Smooth muscle cell (in vitro differentiated cells): ENCODE measurements around the gene ATP5PO. TPM values are rescaled to one million over a fixed set of nuclear protein-coding genes. Genes with fewer than 3 reads are reported as not detected.
"Not testable (repeated sequence)": the region's sequence is repeated elsewhere in the genome, so short reads cannot be mapped to it uniquely, and the experiment has no call there.

Experiments used
- DNase-seq: peaks from one replicate; lab custom pipeline; 2025; ENCODE audit not compliant: unreplicated experiment; lab: John Stamatoyannopoulos, UW
- H2AFZ ChIP-seq: fragments of 200-600 bp; sonication (generic); 2 replicates; pipeline ENCODE4 v1.6.0; 2016; ENCODE audit warnings: antibody characterized with exemption, low read depth, mild to moderate bottlenecking
- H3F3A ChIP-seq: fragments of 200-600 bp; sonication (generic); 2 replicates; pipeline ENCODE4 v1.6.0; 2017; ENCODE audit warnings: antibody characterized with exemption, low read depth
- H3K27ac ChIP-seq: fragments of 200-600 bp; sonication (generic); 2 replicates; pipeline ENCODE4 v1.5.1; 2016; ENCODE audit warnings: low read depth, mild to moderate bottlenecking
- H3K27me3 ChIP-seq: fragments of 200-600 bp; sonication (generic); 2 replicates; pipeline ENCODE4 v1.6.1; 2016; ENCODE audit warnings: low read depth, mild to moderate bottlenecking
- H3K36me3 ChIP-seq: fragments of 200-600 bp; sonication (generic); 2 replicates; pipeline ENCODE4 v1.5.1; 2016; ENCODE audit warnings: low read depth
- H3K4me1 ChIP-seq: fragments of 200-600 bp; sonication (generic); 2 replicates; pipeline ENCODE4 v1.5.1; 2016; ENCODE audit warnings: low read depth
- H3K4me2 ChIP-seq: fragments of 200-600 bp; sonication (generic); 2 replicates; pipeline ENCODE4 v1.6.0; 2016; ENCODE audit warnings: mild to moderate bottlenecking
- H3K4me3 ChIP-seq: fragments of 200-600 bp; sonication (generic); 2 replicates; pipeline ENCODE4 v1.5.1; 2016; ENCODE audit warnings: mild to moderate bottlenecking
- H3K79me2 ChIP-seq: fragments of 200-600 bp; sonication (generic); 2 replicates; pipeline ENCODE4 v1.6.0; 2016; ENCODE audit warnings: low read depth, mild to moderate bottlenecking
- H3K9ac ChIP-seq: fragments of 200-600 bp; sonication (generic); 2 replicates; pipeline ENCODE4 v1.6.0; 2016; ENCODE audit warnings: low read depth
- H3K9me3 ChIP-seq: fragments of 200-600 bp; sonication (generic); replicated peaks from 2 replicates; pipeline ENCODE4 v1.5.1; 2016; ENCODE audit warnings: low read depth
- H4K20me1 ChIP-seq: fragments of 200-600 bp; sonication (generic); 2 replicates; pipeline ENCODE4 v1.6.0; 2016; ENCODE audit warnings: low read depth
- CTCF ChIP-seq: fragments of 200-600 bp; sonication (generic); IDR thresholded peaks from 2 replicates; pipeline ENCODE4 v1.5.1; 2017; ENCODE audit warnings: borderline replicate concordance, mild to moderate bottlenecking, antibody characterized with exemption; ENCODE audit not compliant: insufficient read depth, poor library complexity, severe bottlenecking
- WGBS: methylation state at CpG from one replicate; pipeline ENCODE4 v1.1.7; 2016; ENCODE audit warnings: low lambda C conversion rate; 5-methylcytosine and 5-hydroxymethylcytosine counted together
- polyA plus RNA-seq: library from polyadenylated mRNA; unstranded; fragments of >200 nt; fragmentation: Nextera tagmentation; extraction: Ambion mirVana; gene quantifications from 2 replicates; pipeline ENCODE4 v1.2.1, GENCODE V29; 2016
- total RNA-seq: library from RNA; depleted of rRNA; stranded (reverse); fragments of >200 nt; gene quantifications from 2 replicates; pipeline ENCODE4 v1.2.3, GENCODE V29; 2014

Gene ATP5PO
- total and polyA plus RNA-seq, 2 experiments from 2014 or later, result 226 to 363 TPM

- WGBS, result 95% methylated on average over 1 of the region's 1 CpG
- Histone ChIP-seq H3K9me3 (no peaks in the 10 kb centered on the region), H4K20me1 (no peaks in the 10 kb centered on the region), H3K27ac (no peak overlapping the region), H3K79me2 (no peaks in the 10 kb centered on the region), H3K36me3 (no peaks in the 10 kb centered on the region), H3K4me1 (no peaks in the 10 kb centered on the region), H3K9ac (no peak overlapping the region), H3K27me3 (no peaks in the 10 kb centered on the region), H3F3A (peaks cover 3% of the 10 kb centered on the region), H2AFZ (no peak overlapping the region), H3K4me2 (no peak overlapping the region), H3K4me3 (no peak overlapping the region)
- no peak for TF ChIP-seq CTCF
- DNase-seq, result no peak
Measured at GRCh38 chr21:33864150-33864549, 51.5 kb downstream of the ATP5PO start.

GRCh38 chr21:33863191-33863590 lies 52.4 kb downstream of the ATP5PO start:
- not testable (repeated sequence) for H3K4me2 ChIP-seq, H3F3A ChIP-seq, H3K9me3 ChIP-seq, H3K27ac ChIP-seq, H3K79me2 ChIP-seq, DNase-seq, H2AFZ ChIP-seq, H3K36me3 ChIP-seq, H3K27me3 ChIP-seq, H4K20me1 ChIP-seq, H3K4me3 ChIP-seq, H3K9ac ChIP-seq, H3K4me1 ChIP-seq
- 96% methylated on average over 8 of the region's 8 CpGs for WGBS

- no peak overlapping the region for H3K4me2 ChIP-seq
- peaks cover 11% of the 10 kb centered on the region for H3K4me1 ChIP-seq
- no peaks in the 10 kb centered on the region for H4K20me1 ChIP-seq
- no peaks in the 10 kb centered on the region for H3K36me3 ChIP-seq
- TF ChIP-seq CTCF, result no peak
- no peaks in the 10 kb centered on the region for H3K27me3 ChIP-seq
- H3K9ac ChIP-seq, result no peak overlapping the region
- no peak overlapping the region for H3K4me3 ChIP-seq
- no peak overlapping the region for H3K27ac ChIP-seq
- no peaks in the 10 kb centered on the region for H3K9me3 ChIP-seq
- no peak for DNase-seq
- WGBS, result 71% methylated on average over 3 of the region's 3 CpGs
- H3F3A ChIP-seq, result peaks cover 3% of the 10 kb centered on the region
- no peak overlapping the region for H2AFZ ChIP-seq
- no peaks in the 10 kb centered on the region for H3K79me2 ChIP-seq
Measured at GRCh38 chr21:33861125-33861524, 54.5 kb downstream of the ATP5PO start.

- Histone ChIP-seq H3K9ac (no peak overlapping the region), H3K79me2 (no peaks in the 10 kb centered on the region), H3K36me3 (no peaks in the 10 kb centered on the region), H4K20me1 (no peaks in the 10 kb centered on the region), H3K27ac (no peak overlapping the region), H2AFZ (no peak overlapping the region), H3K4me1 (peaks cover 11% of the 10 kb centered on the region), H3K9me3 (no peaks in the 10 kb centered on the region), H3K4me3 (no peak overlapping the region), H3K27me3 (no peaks in the 10 kb centered on the region), H3K4me2 (no peak overlapping the region), H3F3A (no peaks in the 10 kb centered on the region)
- 96% methylated on average over 8 of the region's 8 CpGs for WGBS
- no peak for TF ChIP-seq CTCF
- DNase-seq, result no peak
Measured at GRCh38 chr21:33860332-33860879, 55.2 kb downstream of the ATP5PO start.
